K562 (cell line): ENCODE measurements around the gene CROCC2. TPM values are rescaled to one million over a fixed set of nuclear protein-coding genes. Genes with fewer than 3 reads are reported as not detected.

Experiments used
- ATAC-seq: fragments of 200-7000 bp; cut with Tn5 transposase; 3 replicates; pipeline ENCODE4 v1.9.1; 2020; ENCODE audit warnings: moderate library complexity
- BruUV-seq: library from RNA; stranded (reverse); fragments of 400-500 nt; replicated peaks from 2 replicates; lab custom pipeline; 2021; lab: Mats Ljungman, UMichigan
- CTCF ChIA-PET: fragments of 300-600 bp; formaldehyde crosslinking; extraction: SDS; loops from one replicate; lab custom pipeline; 2021; ENCODE audit warnings: low intra/inter-chr PET ratio; lab: Yijun Ruan, JAX
- POLR2A ChIA-PET: fragments of 300-600, 350-650 bp; sonication (Branson Sonifier 250); formaldehyde crosslinking; extraction: SDS; loops from one replicate; lab custom pipeline; 2021; ENCODE audit warnings: antibody characterized with exemption, inconsistent platforms; lab: Yijun Ruan, JAX
- DNase-seq, 4 experiments: peaks; one replicate each; pipeline versions ENCODE4 v3.0.0 to v3.0.0-alpha.2; 2011 to 2018; ENCODE audit warnings: low spot score in 3 of 4, mixed read lengths in 3 of 4; ENCODE audit errors: extremely low read depth in 1 of 4
- FAIRE-seq: peaks from 2 replicates; lab custom pipeline; 2011; peaks lifted over from hg19 to GRCh38; lab: Jason Lieb, UNC
- H2AFZ ChIP-seq: 2 replicates; pipeline ENCODE4 v1.6.0; 2011; ENCODE audit warnings: low read depth, low read length, control low read depth, inconsistent platforms
- H3K27ac ChIP-seq: fragments of 200-600 bp; 3 replicates; pipeline ENCODE4 v1.8.0; 2011; ENCODE audit warnings: low read depth, mild to moderate bottlenecking, control low read depth, inconsistent platforms, low read length, moderate library complexity, mixed read lengths; ENCODE audit errors: extremely low read depth
- H3K27me3 ChIP-seq, 2 experiments: fragments of 300-600 bp in 1 of 2; 2 replicates in 1 of 2; 3 replicates in 1 of 2; pipeline versions ENCODE4 v1.6.0 to v1.8.0; 2011; ENCODE audit warnings: inconsistent platforms in 2 of 2, low read length in 2 of 2, mild to moderate bottlenecking in 1 of 2, mixed read lengths in 1 of 2, moderate library complexity in 1 of 2; ENCODE audit not compliant: control insufficient read depth in 2 of 2, insufficient read depth in 2 of 2
- H3K36me3 ChIP-seq: fragments of 300-600 bp; 3 replicates; pipeline ENCODE4 v1.8.0; 2011; ENCODE audit warnings: mild to moderate bottlenecking, low read length, inconsistent platforms; ENCODE audit not compliant: control insufficient read depth, insufficient read depth
- H3K4me1 ChIP-seq, 2 experiments: fragments of 200-600 bp in 1 of 2; replicated peaks in 1 of 2; 2 replicates in 1 of 2; 3 replicates in 1 of 2; pipeline versions ENCODE4 v1.5.1 to v1.8.0; 2011; ENCODE audit warnings: inconsistent platforms in 2 of 2, low read length in 2 of 2, mild to moderate bottlenecking in 1 of 2, mixed read lengths in 1 of 2, moderate library complexity in 1 of 2; ENCODE audit not compliant: control insufficient read depth in 2 of 2, insufficient read depth in 2 of 2
- H3K4me2 ChIP-seq: 2 replicates; pipeline ENCODE4 v1.6.1; 2011; ENCODE audit warnings: low read length, control low read depth, inconsistent platforms, mixed read lengths; ENCODE audit not compliant: insufficient read depth
- H3K4me3 ChIP-seq: fragments of 200-600 bp; sonication (generic), shearing (Covaris generic); 2 replicates; pipeline ENCODE4 v1.5.1; 2016; ENCODE audit warnings: control low read depth, inconsistent platforms
- H3K79me2 ChIP-seq: fragments of 200-600 bp; 3 replicates; pipeline ENCODE4 v1.8.0; 2011; ENCODE audit warnings: low read length, inconsistent platforms; ENCODE audit not compliant: control insufficient read depth, insufficient read depth
- H3K9ac ChIP-seq, 2 experiments: 2 replicates each; pipeline versions ENCODE4 v1.6.0 to v1.6.1; 2011; ENCODE audit warnings: low read depth in 2 of 2, low read length in 2 of 2, control low read depth in 1 of 2, inconsistent platforms in 1 of 2, mild to moderate bottlenecking in 1 of 2, mixed read lengths in 1 of 2; ENCODE audit not compliant: insufficient read depth in 1 of 2
- H3K9me1 ChIP-seq: one replicate; pipeline ENCODE4 v1.6.0; 2011; ENCODE audit warnings: inconsistent platforms, mild to moderate bottlenecking, low read length, moderate library complexity; ENCODE audit not compliant: control insufficient read depth, insufficient read depth
- H3K9me3 ChIP-seq: replicated peaks from 2 replicates; pipeline ENCODE4 v1.5.1; 2011; ENCODE audit warnings: low read depth, low read length, inconsistent platforms; ENCODE audit not compliant: control insufficient read depth, insufficient read depth
- H4K20me1 ChIP-seq: replicated peaks from 2 replicates; pipeline ENCODE4 v1.6.1; 2011; ENCODE audit warnings: low read length, inconsistent platforms, mixed read lengths; ENCODE audit not compliant: control insufficient read depth, insufficient read depth
- ATF1 ChIP-seq, 2 experiments: fragments of 450-650 bp in 1 of 2; IDR thresholded peaks; 2 replicates each; pipeline ENCODE4 v1.6.1; 2016; ENCODE audit warnings: missing compliant biosample characterization in 1 of 2, missing genetic modification characterization in 1 of 2
- CHD4 ChIP-seq: fragments of 200-600 bp; sonication (generic); IDR thresholded peaks from 3 replicates; pipeline ENCODE4 v1.6.1; 2012; ENCODE audit warnings: low read depth, mild to moderate bottlenecking, mixed read lengths, low read length, inconsistent platforms; ENCODE audit not compliant: insufficient read depth, insufficient replicate concordance, poor library complexity, severe bottlenecking
- EGR1 ChIP-seq: fragments of 450-650 bp; conservative IDR thresholded peaks from 2 replicates; pipeline ENCODE4 v1.6.1; 2017; ENCODE audit warnings: mild to moderate bottlenecking
- ETV5 ChIP-seq: sonication (generic); formaldehyde crosslinking; IDR thresholded peaks from 2 replicates; pipeline ENCODE4 v1.4.0; 2020; ENCODE audit warnings: low read depth, mild to moderate bottlenecking, missing genetic modification reagents
- EWSR1 ChIP-seq: fragments of 450-650 bp; IDR thresholded peaks from 2 replicates; pipeline ENCODE4 v1.6.1; 2018; ENCODE audit warnings: borderline replicate concordance, mild to moderate bottlenecking, low read depth, moderate library complexity; ENCODE audit not compliant: partially characterized antibody
- HMGN3 ChIP-seq: IDR thresholded peaks from 2 replicates; pipeline ENCODE4 v1.6.1; 2011; ENCODE audit warnings: borderline replicate concordance, low read depth, mild to moderate bottlenecking, mixed read lengths, low read length; ENCODE audit not compliant: insufficient read length; ENCODE audit errors: extremely low read depth
- IRF1 ChIP-seq: sonication (generic); formaldehyde crosslinking; IDR thresholded peaks from 2 replicates; pipeline ENCODE4 v1.8.0; 2022; ENCODE audit warnings: missing genetic modification reagents, mild to moderate bottlenecking, borderline replicate concordance
- NFYB ChIP-seq: IDR thresholded peaks from 2 replicates; pipeline ENCODE4 v1.6.1; 2011; ENCODE audit warnings: mild to moderate bottlenecking, moderate library complexity; ENCODE audit not compliant: insufficient read length; ENCODE audit errors: extremely low read depth
- POLR2AphosphoS2 ChIP-seq: IDR thresholded peaks from 2 replicates; pipeline ENCODE4 v1.6.1; 2012; ENCODE audit warnings: low read length, improper control_type of control experiment
- POLR2B ChIP-seq: fragments of 450-650 bp; IDR thresholded peaks from 2 replicates; pipeline ENCODE4 v1.6.1; 2018; ENCODE audit warnings: low read depth; ENCODE audit not compliant: partially characterized antibody
- TCF7 ChIP-seq: sonication (generic); IDR thresholded peaks from 2 replicates; pipeline ENCODE4 v1.6.1; 2016; ENCODE audit warnings: antibody characterized with exemption, borderline replicate concordance
- TSHZ1 ChIP-seq: fragments of 250-450 bp; sonication (Bioruptor Pico); IDR thresholded peaks from 2 replicates; pipeline ENCODE4 v1.4.0; 2020; ENCODE audit warnings: mild to moderate bottlenecking, moderate library complexity
- ZBTB7A ChIP-seq: IDR thresholded peaks from 2 replicates; pipeline ENCODE4 v1.6.1; 2011; ENCODE audit warnings: low read depth, mild to moderate bottlenecking, low read length, moderate library complexity, borderline replicate concordance; ENCODE audit not compliant: control insufficient read depth
- ZNF274 ChIP-seq: IDR thresholded peaks from 2 replicates; pipeline ENCODE4 v1.6.1; 2011; ENCODE audit warnings: low read depth, mild to moderate bottlenecking, low read length, moderate library complexity, borderline replicate concordance
- ZNF511 ChIP-seq: sonication (generic); formaldehyde crosslinking; IDR thresholded peaks from 2 replicates; pipeline ENCODE4 v1.8.0; 2022; ENCODE audit warnings: mild to moderate bottlenecking, missing genetic modification reagents
- ZNF766 ChIP-seq: fragments of 200-800 bp; sonication (Bioruptor generic); conservative IDR thresholded peaks from 2 replicates; pipeline ENCODE4 v1.6.1; 2016; ENCODE audit warnings: missing genetic modification characterization, missing compliant biosample characterization
- WGBS: fragments of 100-300 bp; shearing (Covaris generic); methylation state at CpG from one replicate; pipeline ENCODE4 v1.1.6; 2016; ENCODE audit warnings: low coverage, mixed read lengths; ENCODE audit not compliant: insufficient coverage; ENCODE audit errors: missing lambda C conversion rate; 5-methylcytosine and 5-hydroxymethylcytosine counted together
- in situ Hi-C: fragments of 300-500 bp; cut with MboI; formaldehyde crosslinking; loops from 4 replicates; pipeline ENCODE4 v1.15.0; 2018; ENCODE audit warnings: inconsistent platforms, mixed read lengths
- intact Hi-C: fragments of 100-400 bp; cut with micrococcal nuclease; formaldehyde crosslinking; loops from 2 replicates; pipeline ENCODE4 v1.14.2; 2022
- polyA plus RNA-seq, 8 experiments: library from polyadenylated mRNA; depleted of rRNA in 4 of 8; stranded (reverse) in 5 of 8; unstranded in 3 of 8; fragments of >200 nt; fragmentation: Nextera tagmentation in 2 of 8; fragmentation: Illumina TruSeq in 1 of 8; extraction: Ambion mirVana in 2 of 8; extraction: Trizol in 1 of 8; gene quantifications; 2 replicates each; pipeline versions ENCODE4 v1.2.1 to v1.2.3, GENCODE V29; 2011 to 2014; ENCODE audit warnings: inconsistent platforms in 1 of 8, missing spikeins in 1 of 8
- total RNA-seq, 7 experiments: library from RNA; depleted of rRNA in 6 of 7; stranded (reverse); fragments of >200 nt in 6 of 7; fragmentation: Illumina TruSeq in 2 of 7; extraction: Trizol in 2 of 7; gene quantifications; 2 replicates each; pipeline versions ENCODE4 v1.2.1 to v1.2.3, GENCODE V29; 2011 to 2021; ENCODE audit warnings: low replicate concordance in 1 of 7

Gene CROCC2
- total and polyA plus RNA-seq, 9 of the 15 experiments (the other 6 are each of a cell fraction or from before 2014, with no cell fraction given), result not detected

GRCh38 chr2:240946046-240946445, 39.9 kb downstream of the CROCC2 start:
- intact Hi-C loops, result no loop called here
- no peaks in the 10 kb centered on the region for H3K36me3 ChIP-seq
- WGBS, result 3% methylated on average over 6 of the region's 7 CpGs
- ATAC-seq (no peak), DNase-seq (no peak)
- CTCF ChIA-PET, result no interaction called here
- no peak for TF ChIP-seq ZNF511 (CRISPR knock-in tag)
- TF ChIP-seq ZBTB7A, result no peak
- no peak for TF ChIP-seq ZNF766 (CRISPR knock-in tag)
- TF ChIP-seq IRF1, result no peak
- TF ChIP-seq POLR2AphosphoS2, result no peak
- TF ChIP-seq CHD4, result no peak
- TF ChIP-seq NFYB, result no peak
- no peak for TF ChIP-seq ZNF274
- TF ChIP-seq TSHZ1 (CRISPR knock-in tag), result no peak
- TF ChIP-seq ATF1 (CRISPR knock-in tag; IDR thresholded peaks at IDR 0.05), result no peak
- TF ChIP-seq ATF1 (tag; IDR thresholded peaks at IDR 0.05), result no peak
- no peak for TF ChIP-seq EGR1
- no peak for TF ChIP-seq POLR2B
- no peak for TF ChIP-seq ETV5 (CRISPR knock-in tag)
- no peak for TF ChIP-seq HMGN3
- no peak for TF ChIP-seq EWSR1
- TF ChIP-seq TCF7, result no peak
- TF ChIP-seq, all 486 proteins: peak for 0
- H3K4me1 ChIP-seq, result no peaks in the 10 kb centered on the region
- no peak overlapping the region for H3K27ac ChIP-seq
- no peak overlapping the region for H3K9ac ChIP-seq
- no TSS peak for BruUV-seq
- H3K79me2 ChIP-seq, result no peaks in the 10 kb centered on the region
- peaks cover 0 to 13% of the 10 kb centered on the region in 2 experiments; a peak in 2 of 5 replicates for H3K27me3 ChIP-seq
- in situ Hi-C loops, result no loop called here
- H3K9me3 ChIP-seq, result no peaks in the 10 kb centered on the region
- H3K4me2 ChIP-seq, result no peak overlapping the region
- H3K9me1 ChIP-seq, result no peaks in the 10 kb centered on the region
- no peaks in the 10 kb centered on the region for H4K20me1 ChIP-seq
- no peak for FAIRE-seq
- no peak overlapping the region for H2AFZ ChIP-seq
- no peak overlapping the region for H3K4me3 ChIP-seq
- POLR2A ChIA-PET, result no interaction called here
